Astrocyte (in vitro differentiated cells and primary cell): ENCODE results near the gene ZMIZ1.

Experiments used
- EZH2 ChIP-seq: IDR thresholded peaks from 2 replicates; pipeline ENCODE4 v1.6.1; 2012; ENCODE audit warnings: mild to moderate bottlenecking, low read length, inconsistent platforms; ENCODE audit not compliant: insufficient read depth
- TF ChIP-seq, protein P1 (sequence below): IDR thresholded peaks from 2 replicates; pipeline ENCODE4 v1.5.1; 2011; ENCODE audit warnings: low read depth, mild to moderate bottlenecking, inconsistent platforms, low read length, moderate library complexity; ENCODE audit not compliant: insufficient read depth

DNA sequence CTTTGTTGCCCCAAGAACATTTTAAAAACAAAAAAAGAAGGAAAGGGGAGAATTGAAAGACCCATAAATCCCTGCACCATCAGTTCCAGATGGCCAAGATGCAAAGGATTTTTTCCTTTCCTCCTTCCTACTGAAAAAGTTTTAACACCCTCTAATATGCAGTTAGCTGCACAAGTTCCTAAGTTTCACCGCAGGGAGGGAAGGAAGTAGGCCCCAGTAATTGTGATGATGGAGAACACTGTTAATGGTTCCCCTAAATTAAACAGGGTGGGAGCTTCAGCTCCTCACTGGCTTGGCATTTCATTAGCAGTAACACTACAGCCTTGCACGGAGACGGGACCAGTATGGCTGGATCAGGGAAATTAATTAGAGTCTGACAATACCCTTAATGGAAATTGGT is 214.8 kb downstream of the ZMIZ1 start:
- TF ChIP-seq, protein P1, sequence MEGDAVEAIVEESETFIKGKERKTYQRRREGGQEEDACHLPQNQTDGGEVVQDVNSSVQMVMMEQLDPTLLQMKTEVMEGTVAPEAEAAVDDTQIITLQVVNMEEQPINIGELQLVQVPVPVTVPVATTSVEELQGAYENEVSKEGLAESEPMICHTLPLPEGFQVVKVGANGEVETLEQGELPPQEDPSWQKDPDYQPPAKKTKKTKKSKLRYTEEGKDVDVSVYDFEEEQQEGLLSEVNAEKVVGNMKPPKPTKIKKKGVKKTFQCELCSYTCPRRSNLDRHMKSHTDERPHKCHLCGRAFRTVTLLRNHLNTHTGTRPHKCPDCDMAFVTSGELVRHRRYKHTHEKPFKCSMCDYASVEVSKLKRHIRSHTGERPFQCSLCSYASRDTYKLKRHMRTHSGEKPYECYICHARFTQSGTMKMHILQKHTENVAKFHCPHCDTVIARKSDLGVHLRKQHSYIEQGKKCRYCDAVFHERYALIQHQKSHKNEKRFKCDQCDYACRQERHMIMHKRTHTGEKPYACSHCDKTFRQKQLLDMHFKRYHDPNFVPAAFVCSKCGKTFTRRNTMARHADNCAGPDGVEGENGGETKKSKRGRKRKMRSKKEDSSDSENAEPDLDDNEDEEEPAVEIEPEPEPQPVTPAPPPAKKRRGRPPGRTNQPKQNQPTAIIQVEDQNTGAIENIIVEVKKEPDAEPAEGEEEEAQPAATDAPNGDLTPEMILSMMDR = no peak
- TF ChIP-seq EZH2 = no peak
